ENCODE data around the gene ARHGAP45.
"Not testable (repeated sequence)": the region's sequence is repeated elsewhere in the genome, so short reads cannot be mapped to it uniquely, and the experiment has no call there.

ARHGAP45 gene

GRCh38 chr19:1105008-1105872 lies 38.3 kb downstream of the ARHGAP45 start:
- DNase-seq (ENCODE audit: low read depth), result no peak

GRCh38 chr19:1105873-1106840 lies 39.2 kb downstream of the ARHGAP45 start:
- no peak for DNase-seq (ENCODE audit: low read depth)

- no peak for DNase-seq (ENCODE audit: low read depth)
Observed at GRCh38 chr19:1106841-1107660, 40.1 kb downstream of the ARHGAP45 start.

GRCh38 chr19:1107661-1108261 lies 40.8 kb downstream of the ARHGAP45 start:
- no peak for DNase-seq (ENCODE audit: low read depth)

GRCh38 chr19:1108291-1109031 lies 41.5 kb downstream of the ARHGAP45 start:
- DNase-seq (ENCODE audit: low read depth), result no peak

- DNase-seq (ENCODE audit: low read depth), result no peak
Observed at GRCh38 chr19:1109032-1109551, 42.1 kb downstream of the ARHGAP45 start.

GRCh38 chr19:1109697-1110671 lies 43.0 kb downstream of the ARHGAP45 start:
- no peak for DNase-seq (ENCODE audit: low read depth)

- DNase-seq (ENCODE audit: low read depth), result no peak
Observed at GRCh38 chr19:1110809-1111640, 44.1 kb downstream of the ARHGAP45 start.

- DNase-seq (ENCODE audit: low read depth), result no peak
Observed at GRCh38 chr19:1111641-1112267, 44.8 kb downstream of the ARHGAP45 start.

- no peak for DNase-seq (ENCODE audit: low read depth)
Observed at GRCh38 chr19:1112268-1113029, 45.5 kb downstream of the ARHGAP45 start.

- DNase-seq (ENCODE audit: low read depth), result peak; percentile 78
Observed at GRCh38 chr19:1113030-1113985, 46.3 kb downstream of the ARHGAP45 start.

- no peak for DNase-seq (ENCODE audit: low read depth)
Observed at GRCh38 chr19:1113986-1114483, 47.1 kb downstream of the ARHGAP45 start.

- DNase-seq (ENCODE audit: low read depth), result not testable (repeated sequence)
Observed at GRCh38 chr19:1114728-1115127, 47.8 kb downstream of the ARHGAP45 start.

GRCh38 chr19:1115646-1116420 lies 48.9 kb downstream of the ARHGAP45 start:
- no peak for DNase-seq (ENCODE audit: low read depth)

All from activated gamma-delta T cell treated with anti-CD3 and anti-CD28 coated beads, Interleukin-2, amount 50 U/mL, for 16 hours (primary cell).